CD4-positive, alpha-beta T cell treated with Interleukin-17A for 1 hour (primary cell): Measurements from ENCODE around the gene AGXT2.

Experiments used
- DNase-seq: peaks from one replicate; pipeline ENCODE4 v3.0.0-alpha.2; 2020

The AGXT2 gene

GRCh38 chr5:34957857-34958690, 89.7 kb downstream of the AGXT2 start:
- peak; percentile 8 for DNase-seq

- no peak for DNase-seq
Measured at GRCh38 chr5:34957321-34957720, 90.4 kb downstream of the AGXT2 start.
